Posterior vena cava (tissue), 2 donors: Measurements from ENCODE around the gene AKAP1. TPM values are rescaled to one million over a fixed set of nuclear protein-coding genes. Genes with fewer than 3 reads are reported as not detected.

ENCODE experiments used
- DNase-seq: peaks from one replicate; pipeline ENCODE4 v3.0.0-alpha.2; 2020; ENCODE audit warnings: low spot score
- intact Hi-C, 2 donors: fragments of 100-400 bp; cut with DNase I; formaldehyde crosslinking; loops; one replicate each; pipeline versions ENCODE4 v1.14.1 to v1.14.2; 2022 to 2023
- total RNA-seq, 2 donors: library from RNA; stranded (reverse); fragmentation: NEBNext Ultra II Directional; extraction: Animal tissue kit (Norgen Biotek cat#: 25700); gene quantifications; one replicate each; pipeline ENCODE4 v1.2.1, GENCODE V29; 2021
- donor health status: DM: yes; HTN: yes; CAD: no.
- donor health status: DM: yes; HTN: yes; CAD: no.

The AKAP1 gene
- total RNA-seq, 2 donors from 2014 or later: 57.1 to 57.8 TPM

DNA sequence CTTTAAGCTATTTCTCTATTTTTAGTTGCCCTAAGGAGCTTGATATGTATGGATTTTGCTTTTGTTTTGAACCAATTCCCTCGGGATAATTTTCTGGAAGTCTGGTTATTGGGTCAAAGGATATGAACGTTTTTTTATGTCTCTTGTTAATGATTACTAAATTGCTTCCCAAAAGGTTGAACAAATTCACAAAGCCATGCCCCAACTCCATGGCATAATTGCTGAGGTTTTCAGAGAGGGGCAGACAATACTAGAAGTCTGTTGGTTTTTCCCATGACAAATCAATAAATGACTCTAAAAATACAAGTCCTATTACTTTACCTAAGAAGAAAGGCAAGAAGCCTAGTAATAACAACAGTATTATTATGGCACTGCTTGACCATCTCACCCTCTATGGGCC lies 11.4 kb upstream of the AKAP1 start:
- DNase-seq: no peak
- intact Hi-C loops: no loop called here

GRCh38 chr17:57075193-57075592 lies 9.9 kb upstream of the AKAP1 start:
- DNase-seq: no peak
- intact Hi-C loops: no loop called here

GRCh38 chr17:57075785-57076184 lies 9.3 kb upstream of the AKAP1 start:
- intact Hi-C loops: no loop called here
- DNase-seq: no peak

GRCh38 chr17:57077000-57077399 lies 8.0 kb upstream of the AKAP1 start:
- intact Hi-C loops: no loop called here
- no peak for DNase-seq

- intact Hi-C loops: no loop called here
- no peak for DNase-seq
These were observed 6.8 kb upstream of the AKAP1 start for GRCh38 chr17:57078274-57078673.

- intact Hi-C loops: no loop called here
- no peak for DNase-seq
These were observed 4.3 kb upstream of the AKAP1 start for GRCh38 chr17:57080718-57081117.

GRCh38 chr17:57082441-57082840 lies 2.6 kb upstream of the AKAP1 start:
- intact Hi-C loops: no loop called here
- no peak for DNase-seq

- intact Hi-C loops: no loop called here
- DNase-seq: no peak
These were observed 665 bp upstream of the AKAP1 start for GRCh38 chr17:57084361-57084801.

DNA sequence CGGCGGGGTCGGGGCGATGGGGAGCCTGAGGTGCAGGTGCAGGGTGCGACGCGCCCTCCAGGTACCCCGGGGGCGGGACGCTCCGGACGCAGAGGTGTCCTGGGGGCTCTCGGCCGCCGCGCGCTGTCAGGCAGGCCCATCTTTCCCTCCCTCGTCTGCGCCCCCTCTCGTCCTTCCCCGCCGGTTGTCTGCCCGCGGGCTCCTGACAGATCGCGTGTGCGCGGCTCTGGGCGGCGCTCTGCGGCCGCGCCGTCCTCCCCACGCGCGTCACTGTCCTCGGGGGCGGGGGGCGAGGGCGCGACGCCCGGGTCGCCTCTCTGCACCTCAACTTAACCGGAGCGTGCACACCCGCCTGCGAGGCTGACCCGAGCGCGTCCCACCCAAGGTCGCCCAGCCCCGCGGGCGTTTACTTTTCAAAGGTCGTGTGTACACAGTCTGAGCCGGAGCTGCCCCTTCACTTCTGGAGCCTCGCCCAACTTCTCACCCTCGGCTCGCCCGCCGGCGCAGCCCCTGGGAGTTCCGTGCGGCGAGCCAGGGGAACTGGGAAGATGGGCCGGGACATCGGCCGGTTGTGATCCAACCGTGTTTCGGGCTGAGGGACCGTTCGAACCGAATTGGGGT lies 512 bp downstream of the AKAP1 start:
- DNase-seq: peak; percentile 86
- intact Hi-C loops: no loop called here

DNA sequence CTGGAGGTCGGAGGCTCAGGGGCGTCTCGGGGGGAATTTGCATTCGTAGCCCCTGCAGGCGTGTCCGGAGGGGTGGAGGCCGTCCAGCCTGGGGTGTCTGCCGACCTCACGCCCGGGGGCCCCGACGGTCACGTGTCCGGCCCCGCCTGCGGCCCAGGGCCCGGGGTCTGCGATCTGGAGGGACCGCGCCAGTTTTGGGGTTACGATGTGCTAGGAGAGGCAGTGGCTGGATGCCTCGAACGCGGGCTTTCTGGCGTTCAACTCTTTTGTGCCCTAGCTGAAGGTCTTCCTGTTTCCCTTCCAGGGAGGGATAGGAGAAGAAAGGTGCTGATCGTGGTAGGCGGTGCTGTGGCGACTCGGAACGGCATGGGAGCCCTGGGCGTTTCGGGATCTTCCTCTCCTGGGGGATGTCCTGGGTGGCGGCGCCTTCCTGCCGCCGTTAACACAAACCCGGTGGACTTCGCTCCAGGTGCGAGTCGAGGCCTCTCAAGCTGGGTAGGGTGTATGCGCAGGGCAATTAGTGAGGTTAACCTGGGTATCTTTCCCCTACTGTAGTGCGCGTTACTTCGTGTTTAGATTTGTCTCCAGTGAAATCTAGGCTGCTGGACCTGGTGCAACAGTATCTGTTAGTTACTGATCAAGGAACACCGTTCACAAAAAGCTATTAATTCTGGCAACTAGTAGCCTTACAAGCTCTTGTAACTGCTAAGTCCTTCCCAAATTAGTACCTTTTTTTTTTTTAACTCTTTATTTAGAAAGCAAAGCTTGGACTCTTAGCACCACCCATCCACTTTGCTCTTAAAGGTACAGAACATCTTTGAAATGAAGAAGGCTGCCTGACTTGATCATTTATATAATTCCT lies 1.3 kb downstream of the AKAP1 start:
- no peak for DNase-seq
- intact Hi-C loops: no loop called here

- intact Hi-C loops: no loop called here
- DNase-seq: no peak
These were observed 3.3 kb downstream of the AKAP1 start for GRCh38 chr17:57088298-57088697.

- no peak for DNase-seq
- intact Hi-C loops: no loop called here
These were observed 4.3 kb downstream of the AKAP1 start for GRCh38 chr17:57089391-57089790.

GRCh38 chr17:57090560-57091185 lies 5.6 kb downstream of the AKAP1 start:
- intact Hi-C loops: no loop called here
- no peak for DNase-seq

DNA sequence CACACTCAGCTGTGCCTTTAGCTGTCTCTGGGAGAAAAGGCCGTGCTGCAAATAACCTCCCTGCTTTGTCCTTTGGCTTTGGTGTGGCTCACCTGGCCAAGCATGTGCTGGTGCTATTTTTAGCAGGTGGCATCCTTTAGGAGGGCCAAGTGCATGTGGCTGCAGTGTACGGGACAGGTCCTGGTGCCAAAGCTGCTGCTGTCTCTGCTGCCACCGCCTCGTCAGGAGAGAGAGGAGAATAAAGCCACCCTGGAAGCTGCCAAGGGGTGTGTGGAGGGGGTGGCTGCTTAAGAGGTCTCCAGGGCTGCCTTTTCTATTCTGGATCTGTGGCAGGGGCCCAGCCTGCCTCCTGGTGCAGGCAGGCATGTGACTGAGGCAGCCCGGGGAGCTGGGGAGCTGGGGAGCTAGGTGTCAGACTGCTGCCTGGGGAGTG lies 6.2 kb downstream of the AKAP1 start:
- DNase-seq: no peak
- intact Hi-C loops: no loop called here

GRCh38 chr17:57092171-57092570 lies 7.1 kb downstream of the AKAP1 start:
- no peak for DNase-seq
- intact Hi-C loops: no loop called here

- no peak for DNase-seq
- intact Hi-C loops: no loop called here
These were observed 7.7 kb downstream of the AKAP1 start for GRCh38 chr17:57092779-57093178.

GRCh38 chr17:57096472-57097202 lies 11.6 kb downstream of the AKAP1 start:
- intact Hi-C loops: no loop called here
- DNase-seq: no peak

GRCh38 chr17:57097832-57098421 lies 12.9 kb downstream of the AKAP1 start:
- DNase-seq: no peak

DNA sequence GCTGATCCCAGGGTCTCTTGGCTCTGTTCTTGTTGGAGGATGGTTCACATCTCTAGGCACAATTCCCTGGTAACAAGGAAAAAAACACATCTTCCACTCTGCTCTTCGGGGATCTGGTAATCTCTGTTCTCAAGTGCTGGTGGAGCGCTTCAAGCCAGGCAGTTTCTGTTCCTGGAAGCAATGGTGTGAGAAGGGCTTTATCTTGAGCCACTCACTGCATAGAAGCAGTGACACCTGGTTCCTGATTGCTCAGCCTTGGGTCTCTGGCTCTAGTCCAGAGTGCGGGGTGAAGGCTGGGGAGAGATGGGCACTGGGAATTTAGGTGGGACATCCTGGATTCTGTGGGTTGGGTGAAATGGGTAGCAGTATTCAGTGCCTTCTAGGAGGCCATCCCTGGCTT lies 14.1 kb downstream of the AKAP1 start:
- no peak for DNase-seq
- intact Hi-C loops: no loop called here

More at GRCh38 chr17:57097832-57098421, 12.9 kb downstream of the AKAP1 start:
- intact Hi-C loops: no loop called here
